SJSA1 (cell line): ENCODE measurements around the gene ZNF225. TPM values are rescaled to one million over a fixed set of nuclear protein-coding genes. Genes with fewer than 3 reads are reported as not detected.

Experiments
- DNase-seq, 2 experiments: peaks; one replicate each; pipeline ENCODE4 v3.0.0-alpha.2; 2015 to 2020; ENCODE audit warnings: low spot score in 2 of 2, low read depth in 1 of 2
- H3K27ac ChIP-seq: fragments of 250-450 bp; sonication (Bioruptor Pico); 2 replicates; pipeline ENCODE4 v1.5.1; 2020; ENCODE audit warnings: mild to moderate bottlenecking, moderate library complexity
- H3K27me3 ChIP-seq: fragments of 250-450 bp; sonication (Bioruptor Pico); replicated peaks from 2 replicates; pipeline ENCODE4 v1.5.1; 2020; ENCODE audit warnings: mild to moderate bottlenecking, moderate library complexity
- H3K36me3 ChIP-seq: fragments of 250-450 bp; sonication (Bioruptor Pico); 2 replicates; pipeline ENCODE4 v1.5.1; 2020; ENCODE audit warnings: mild to moderate bottlenecking
- H3K4me1 ChIP-seq: fragments of 250-450 bp; sonication (Bioruptor Pico); replicated peaks from 2 replicates; pipeline ENCODE4 v1.6.1; 2021; ENCODE audit warnings: mild to moderate bottlenecking
- H3K4me3 ChIP-seq: fragments of 250-450 bp; sonication (Bioruptor Pico); 2 replicates; pipeline ENCODE4 v1.5.1; 2020; ENCODE audit warnings: mild to moderate bottlenecking
- H3K9me3 ChIP-seq: fragments of 250-450 bp; sonication (Bioruptor Pico); replicated peaks from 2 replicates; pipeline ENCODE4 v1.5.1; 2020; ENCODE audit warnings: mild to moderate bottlenecking
- total RNA-seq: library from RNA; depleted of rRNA; stranded (reverse); fragments of >200 nt; shearing (Covaris generic); gene quantifications from 2 replicates; pipeline ENCODE4 v1.2.3, GENCODE V29; 2014; rRNA removed

The ZNF225 gene
- total RNA-seq = 2.8 and 4.2 TPM in 2 replicates

- Histone ChIP-seq H3K4me1 (peaks cover 4% of the 10 kb centered on the region; the same call in 1 of the 2 replicates), H3K36me3 (peaks cover 34% of the 10 kb centered on the region), H3K27me3 (no peaks in the 10 kb centered on the region), H3K9me3 (no peaks in the 10 kb centered on the region), H3K4me3 (peak within 1 kb of the TSS; percentile 59), H3K27ac (no peak within 1 kb of the TSS)
- DNase-seq = peak; percentile 90 to 96
These were observed at the start of gene ZNF225 for GRCh38 chr19:44113138-44113783. Gene ZNF225 (plus strand): TSS chr19:44113399. CDS start chr19:44115828, 2,429 bp downstream.

- peaks cover 61% of the 10 kb centered on the region for H3K36me3 ChIP-seq
- no peaks in the 10 kb centered on the region for H3K27me3 ChIP-seq
- DNase-seq = no peak
These were observed 46.9 kb upstream of the ZNF225 start for GRCh38 chr19:44066305-44066704.

GRCh38 chr19:44069415-44069814 lies 43.8 kb upstream of the ZNF225 start:
- Histone ChIP-seq H3K27me3 (no peaks in the 10 kb centered on the region), H3K36me3 (peaks cover 32% of the 10 kb centered on the region), H3K9me3 (peaks cover 29% of the 10 kb centered on the region), H3K4me1 (peaks cover 10% of the 10 kb centered on the region), H3K27ac (no peak overlapping the region), H3K4me3 (no peak overlapping the region)
- DNase-seq = no peak

More at GRCh38 chr19:44066305-44066704, 46.9 kb upstream of the ZNF225 start:
- no peak overlapping the region for H3K4me3 ChIP-seq
- no peaks in the 10 kb centered on the region; the same call in 1 of the 2 replicates for H3K4me1 ChIP-seq
- H3K9me3 ChIP-seq = peaks cover 25% of the 10 kb centered on the region
- no peak overlapping the region for H3K27ac ChIP-seq

GRCh38 chr19:44071824-44072542 lies 41.2 kb upstream of the ZNF225 start, which contains the start of gene ZNF284:
Gene ZNF284 (plus strand): TSS chr19:44072159. CDS start chr19:44076390, 4,231 bp downstream.
- Histone ChIP-seq H3K4me1 (peaks cover 10% of the 10 kb centered on the region), H3K27ac (peak within 1 kb of the TSS; percentile 41), H3K36me3 (peaks cover 12% of the 10 kb centered on the region), H3K9me3 (peaks cover 14% of the 10 kb centered on the region), H3K4me3 (peak within 1 kb of the TSS; percentile 55), H3K27me3 (no peaks in the 10 kb centered on the region)
- DNase-seq = peak; percentile 84 to 89

GRCh38 chr19:44072543-44073401 lies 40.4 kb upstream of the ZNF225 start:
- Histone ChIP-seq H3K27ac (no peak overlapping the region), H3K27me3 (no peaks in the 10 kb centered on the region), H3K4me1 (peaks cover 10% of the 10 kb centered on the region), H3K36me3 (peaks cover 10% of the 10 kb centered on the region; the same call in 1 of the 2 replicates), H3K9me3 (peaks cover 9% of the 10 kb centered on the region), H3K4me3 (peak overlapping the region; percentile 55)
- DNase-seq = no peak

DNA sequence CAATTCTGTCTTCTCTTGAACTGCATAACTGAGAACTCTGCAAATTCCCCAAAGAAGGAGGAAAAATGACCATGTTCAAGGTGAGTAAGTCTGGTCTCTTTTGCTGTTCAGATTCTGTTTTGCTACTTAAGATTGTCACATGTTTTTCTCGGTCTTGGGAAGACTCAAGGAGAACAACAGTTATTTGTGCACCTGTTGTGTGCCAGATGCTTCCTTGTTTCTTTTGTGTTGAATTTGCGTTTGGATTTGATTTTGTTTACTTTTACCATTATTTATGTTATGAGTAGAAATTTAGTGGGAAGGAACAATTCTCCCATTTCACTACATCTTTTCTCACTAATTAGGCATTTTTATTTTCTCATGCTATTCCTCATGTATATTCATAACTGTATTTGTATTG lies 36.9 kb upstream of the ZNF225 start:
- Histone ChIP-seq H3K27me3 (no peaks in the 10 kb centered on the region), H3K36me3 (peaks cover 20% of the 10 kb centered on the region), H3K9me3 (peaks cover 4% of the 10 kb centered on the region; the same call in 1 of the 2 replicates), H3K4me1 (peaks cover 10% of the 10 kb centered on the region), H3K27ac (no peak overlapping the region), H3K4me3 (no peak overlapping the region)
- no peak for DNase-seq

DNA sequence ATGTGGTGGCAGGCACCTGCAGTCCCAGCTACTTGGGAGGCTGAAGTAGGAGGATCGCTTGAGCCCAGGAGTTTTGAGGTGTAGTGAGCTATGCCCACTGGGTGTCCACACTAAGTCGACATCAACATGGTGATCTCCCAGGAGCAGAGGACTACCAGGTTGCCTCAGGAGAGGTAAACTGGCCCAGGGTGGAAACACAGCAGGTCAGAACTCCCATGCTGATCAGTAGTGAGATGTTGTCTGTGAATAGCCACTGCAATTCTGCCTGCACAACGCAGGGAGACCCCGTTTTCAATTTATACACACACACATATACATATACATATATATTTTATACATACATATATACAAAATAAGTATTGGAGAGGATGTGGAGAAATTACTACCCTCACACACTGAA lies 21.1 kb upstream of the ZNF225 start:
- peaks cover 11% of the 10 kb centered on the region for H3K36me3 ChIP-seq
- 0 out of 2 replicates have a peak, but pooled peaks cover 3% of the 10 kb centered on the region for H3K4me1 ChIP-seq
- H3K4me3 ChIP-seq = no peak overlapping the region
- DNase-seq = no peak
- H3K27ac ChIP-seq = no peak overlapping the region
- no peaks in the 10 kb centered on the region for H3K9me3 ChIP-seq
- no peaks in the 10 kb centered on the region for H3K27me3 ChIP-seq

DNA sequence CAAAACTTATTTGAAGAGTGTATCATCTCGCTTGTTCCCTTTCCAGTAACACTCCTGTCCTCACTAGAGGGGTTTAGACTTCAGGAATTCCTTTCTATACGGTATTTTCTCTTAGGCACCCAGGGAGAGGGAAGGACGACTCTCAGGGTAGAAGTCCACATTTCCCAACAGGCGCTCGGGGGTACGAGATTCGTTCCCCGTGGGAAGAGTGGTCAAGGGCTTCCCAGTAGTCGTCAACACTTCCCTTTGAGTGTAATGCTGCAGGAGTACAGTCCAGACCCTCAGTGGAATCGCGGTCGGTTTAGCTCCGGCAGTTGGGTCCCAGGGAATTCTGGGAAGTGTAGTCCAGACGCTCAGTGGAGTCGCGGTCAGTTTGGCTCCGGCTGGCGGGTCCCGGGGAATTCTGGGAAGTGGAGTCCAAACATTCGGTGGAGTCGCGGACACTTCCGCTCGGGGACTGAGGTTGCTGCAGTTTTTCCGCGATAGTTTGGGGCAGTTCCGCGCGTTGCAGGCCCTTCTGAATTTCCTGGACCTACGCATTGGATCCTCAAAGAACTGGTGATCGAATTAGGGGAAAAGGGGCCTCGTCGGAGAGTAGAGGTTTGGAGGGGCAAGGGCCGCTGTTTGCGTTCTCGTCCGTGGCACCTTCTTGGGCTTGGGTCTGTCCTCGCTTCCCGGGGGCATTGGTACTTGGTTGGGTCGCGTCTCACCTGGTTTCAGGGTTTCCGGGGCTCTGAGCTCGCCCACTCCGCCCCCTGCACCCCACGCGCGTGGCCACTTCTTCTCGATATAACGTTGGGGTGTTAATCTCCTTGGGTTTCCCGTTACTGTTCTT lies 19.1 kb upstream of the ZNF225 start, which contains the start of gene ZNF224:
Gene ZNF224 (plus strand): TSS at position 431 of the 835 bp plus-strand sequence. CDS start 3,513 bp downstream, outside the sequence.
- H3K27me3 ChIP-seq = no peaks in the 10 kb centered on the region

GRCh38 chr19:44107751-44108150 lies 5.4 kb upstream of the ZNF225 start:
- H3K27ac ChIP-seq = no peak overlapping the region
- H3K36me3 ChIP-seq = peaks cover 56% of the 10 kb centered on the region
- no peaks in the 10 kb centered on the region; the same call in 1 of the 2 replicates for H3K4me1 ChIP-seq
- no peak overlapping the region for H3K4me3 ChIP-seq
- DNase-seq = no peak
- peaks cover 12% of the 10 kb centered on the region for H3K9me3 ChIP-seq
- no peaks in the 10 kb centered on the region for H3K27me3 ChIP-seq

More for the DNA sequence above, 19.1 kb upstream of the ZNF225 start, which contains the start of gene ZNF224:
- 0 out of 2 replicates have a peak, but pooled peaks cover 3% of the 10 kb centered on the region for H3K4me1 ChIP-seq
- H3K9me3 ChIP-seq = no peaks in the 10 kb centered on the region
- DNase-seq = peak; percentile 79 to 94
- H3K4me3 ChIP-seq = peak within 1 kb of the TSS; percentile 55
- H3K36me3 ChIP-seq = peaks cover 19% of the 10 kb centered on the region
- H3K27ac ChIP-seq = peak within 1 kb of the TSS; percentile 19; the same call in 1 of the 2 replicates

DNA sequence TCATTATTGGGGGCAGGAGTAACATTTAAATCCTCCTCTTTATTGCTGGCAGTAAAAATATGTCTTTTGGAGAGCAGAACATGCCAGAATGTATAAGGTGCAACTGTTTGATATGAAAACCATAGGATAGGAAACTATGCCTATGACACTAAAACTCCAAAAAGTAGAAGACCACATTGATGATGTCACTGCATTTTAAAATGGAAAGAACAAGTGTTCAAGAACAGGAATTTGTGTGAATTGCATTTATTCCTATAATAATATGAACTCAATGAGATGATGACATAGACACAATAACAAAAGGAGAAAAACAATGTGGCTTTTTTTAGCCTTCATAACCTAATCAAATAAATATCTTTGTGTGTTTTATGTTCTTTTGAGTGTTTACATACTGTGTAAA lies 3.7 kb upstream of the ZNF225 start:
- Histone ChIP-seq H3K27ac (no peak overlapping the region), H3K4me1 (peaks cover 4% of the 10 kb centered on the region; the same call in 1 of the 2 replicates), H3K4me3 (no peak overlapping the region), H3K27me3 (no peaks in the 10 kb centered on the region), H3K9me3 (peaks cover 12% of the 10 kb centered on the region), H3K36me3 (peaks cover 44% of the 10 kb centered on the region)
- DNase-seq = no peak

DNA sequence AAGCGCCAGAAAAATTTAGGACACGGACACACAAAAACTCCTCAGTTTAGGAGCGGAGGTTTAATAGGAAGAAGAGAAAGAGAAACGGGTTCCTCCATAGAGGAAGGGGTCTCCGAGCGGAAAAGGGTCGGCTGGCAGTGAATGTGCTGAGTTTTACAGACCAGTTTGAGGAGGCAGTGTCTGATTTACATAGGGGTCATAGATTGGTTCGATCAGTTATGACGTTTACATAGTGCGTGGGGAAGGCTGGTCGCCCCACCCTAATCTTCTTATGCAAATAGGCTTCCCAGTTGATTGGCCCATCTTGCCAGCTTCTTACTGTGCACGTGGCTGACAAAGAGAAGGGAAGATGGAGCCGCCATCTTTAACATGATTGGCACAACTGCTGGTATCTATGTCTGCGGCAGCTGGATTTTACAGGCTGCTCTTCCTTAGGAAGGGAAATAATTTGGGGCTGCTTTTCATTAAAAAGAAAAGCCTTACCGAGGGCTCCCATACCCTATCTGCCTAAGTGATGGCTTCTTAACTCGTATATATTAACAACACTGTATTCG lies 1.2 kb upstream of the ZNF225 start:
- Histone ChIP-seq H3K27ac (no peak overlapping the region), H3K4me3 (no peak overlapping the region), H3K36me3 (peaks cover 38% of the 10 kb centered on the region), H3K27me3 (no peaks in the 10 kb centered on the region), H3K4me1 (peaks cover 4% of the 10 kb centered on the region; the same call in 1 of the 2 replicates), H3K9me3 (no peaks in the 10 kb centered on the region)
- DNase-seq = no peak

DNA sequence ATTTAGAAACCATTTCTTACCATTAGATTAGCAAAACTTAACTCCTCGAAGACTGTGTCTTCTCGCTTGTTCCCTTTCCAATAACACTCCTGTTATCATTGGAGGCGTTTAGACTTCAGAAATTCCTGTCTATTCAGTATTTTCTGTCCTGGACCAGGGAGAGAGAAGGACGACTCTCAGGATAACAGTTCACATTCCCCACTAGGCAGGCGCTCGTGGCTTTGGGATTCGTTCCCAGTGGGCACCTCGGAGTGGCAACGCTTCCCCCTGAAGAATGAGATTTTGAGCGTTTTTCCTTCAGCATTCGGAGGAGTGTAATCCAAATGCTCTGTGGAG lies 429 bp upstream of the ZNF225 start:
- Histone ChIP-seq H3K27me3 (no peaks in the 10 kb centered on the region), H3K4me3 (peak overlapping the region; percentile 59), H3K9me3 (no peaks in the 10 kb centered on the region), H3K4me1 (peaks cover 4% of the 10 kb centered on the region; the same call in 1 of the 2 replicates), H3K36me3 (peaks cover 36% of the 10 kb centered on the region), H3K27ac (no peak overlapping the region)
- no peak for DNase-seq
